H1 (cell line): ENCODE data around the gene UBTD1. TPM values are rescaled to one million over a fixed set of nuclear protein-coding genes. Genes with fewer than 3 reads are reported as not detected.

Source experiments
- CTCF ChIA-PET: fragments of 300-600 bp; sonication (Branson Sonifier 250); formaldehyde crosslinking; loops from one replicate; lab custom pipeline; 2021; ENCODE audit not compliant: partially characterized antibody; lab: Charles Lee
- POLR2A ChIA-PET: fragments of 300-600 bp; sonication (Branson Sonifier 250); formaldehyde crosslinking; loops from one replicate; lab custom pipeline; 2021; ENCODE audit warnings: inconsistent platforms; ENCODE audit not compliant: partially characterized antibody; lab: Charles Lee
- DNase-seq, 2 experiments: peaks; one replicate each; pipeline versions ENCODE4 v3.0.0 to v3.0.0-alpha.2; 2010 to 2022; ENCODE audit warnings: low spot score in 2 of 2, low read depth in 1 of 2, mixed read lengths in 1 of 2
- FAIRE-seq: peaks from 2 replicates; lab custom pipeline; 2011; peaks lifted over from hg19 to GRCh38; lab: Jason Lieb, UNC
- H2AFZ ChIP-seq: 2 replicates; pipeline ENCODE4 v1.8.1; 2012; ENCODE audit warnings: low read length, inconsistent platforms
- H2AK5ac ChIP-seq: 2 replicates; pipeline ENCODE4 v1.6.1; 2013; ENCODE audit warnings: low read depth, low read length
- H2BK120ac ChIP-seq: replicated peaks from 2 replicates; pipeline ENCODE3; 2013; ENCODE audit warnings: low read depth, low read length, inconsistent platforms
- H2BK12ac ChIP-seq: 2 replicates; pipeline ENCODE4 v1.6.1; 2013; ENCODE audit warnings: low read depth, low read length
- H2BK15ac ChIP-seq: 2 replicates; pipeline ENCODE4 v1.6.1; 2013; ENCODE audit warnings: low read length
- H2BK20ac ChIP-seq: 2 replicates; pipeline ENCODE4 v1.6.1; 2013; ENCODE audit warnings: low read length
- H2BK5ac ChIP-seq: 2 replicates; pipeline ENCODE4 v1.6.1; 2013; ENCODE audit warnings: low read depth, low read length
- H3K14ac ChIP-seq: 2 replicates; pipeline ENCODE4 v1.6.1; 2013; ENCODE audit warnings: inconsistent platforms; ENCODE audit not compliant: insufficient read length
- H3K18ac ChIP-seq: 2 replicates; pipeline ENCODE4 v1.6.1; 2013; ENCODE audit warnings: low read length; ENCODE audit errors: extremely low read depth
- H3K23ac ChIP-seq: 2 replicates; pipeline ENCODE4 v1.6.1; 2013; ENCODE audit warnings: inconsistent platforms; ENCODE audit not compliant: insufficient read length
- H3K23me2 ChIP-seq: 2 replicates; pipeline ENCODE4 v1.6.1; 2013; ENCODE audit warnings: low read depth, low read length
- H3K27ac ChIP-seq: 2 replicates; pipeline ENCODE4 v1.6.1; 2011; ENCODE audit warnings: low read depth, low read length, inconsistent platforms
- H3K27me3 ChIP-seq, 4 experiments: replicated peaks in 1 of 4; 1 replicate in 1 of 4; 2 replicates in 3 of 4; pipeline versions ENCODE4 v1.6.1 to v1.8.1; 2011 to 2013; ENCODE audit warnings: low read length in 3 of 4, mild to moderate bottlenecking in 3 of 4, inconsistent platforms in 2 of 4, mixed read lengths in 2 of 4, moderate library complexity in 1 of 4; ENCODE audit not compliant: control insufficient read depth in 3 of 4, insufficient read depth in 3 of 4; ENCODE audit errors: extremely low read depth in 1 of 4
- H3K36me3 ChIP-seq, 4 experiments: 2 replicates each; pipeline versions ENCODE4 v1.6.1 to v1.8.1; 2011 to 2013; ENCODE audit warnings: mild to moderate bottlenecking in 4 of 4, low read length in 3 of 4, moderate library complexity in 2 of 4, control low read depth in 1 of 4, inconsistent platforms in 1 of 4; ENCODE audit not compliant: insufficient read depth in 4 of 4, control insufficient read depth in 2 of 4
- H3K4ac ChIP-seq: replicated peaks from 2 replicates; pipeline ENCODE3; 2013; ENCODE audit warnings: low read length, low read depth, mixed read lengths, inconsistent platforms; ENCODE audit not compliant: insufficient read length
- H3K4me1 ChIP-seq, 4 experiments: replicated peaks in 1 of 4; 1 replicate in 1 of 4; 2 replicates in 3 of 4; pipeline versions ENCODE4 v1.6.1 to v1.8.1; 2011 to 2013; ENCODE audit warnings: low read length in 3 of 4, inconsistent platforms in 2 of 4, mixed read lengths in 1 of 4; ENCODE audit not compliant: insufficient read depth in 4 of 4, control insufficient read depth in 3 of 4
- H3K4me2 ChIP-seq, 2 experiments: 2 replicates each; pipeline versions ENCODE4 v1.6.1 to v1.8.1; 2011 to 2013; ENCODE audit warnings: low read depth in 2 of 2, low read length in 2 of 2, control low read depth in 1 of 2, inconsistent platforms in 1 of 2, mild to moderate bottlenecking in 1 of 2; ENCODE audit not compliant: insufficient read depth in 1 of 2
- H3K4me3 ChIP-seq, 4 experiments: fragments of 200-600, 300-600 bp in 1 of 4; sonication (generic), shearing (Covaris generic), sonication (Bioruptor Twin) in 1 of 4; 2 replicates each; pipeline versions ENCODE4 v1.5.1 to v1.8.1; 2011 to 2016; ENCODE audit warnings: low read length in 4 of 4, low read depth in 3 of 4, control low read depth in 2 of 4, inconsistent platforms in 2 of 4, mild to moderate bottlenecking in 2 of 4, mixed read lengths in 1 of 4, moderate library complexity in 1 of 4; ENCODE audit not compliant: insufficient read depth in 2 of 4; ENCODE audit errors: extremely low read depth in 1 of 4
- H3K56ac ChIP-seq: replicated peaks from 2 replicates; pipeline ENCODE3; 2013; ENCODE audit warnings: low read depth, mild to moderate bottlenecking, mixed read lengths, low read length, inconsistent platforms; ENCODE audit not compliant: insufficient read length
- H3K79me1 ChIP-seq: 2 replicates; pipeline ENCODE4 v1.6.1; 2013; ENCODE audit warnings: low read depth, low read length, control low read depth
- H3K79me2 ChIP-seq, 2 experiments: 2 replicates each; pipeline versions ENCODE4 v1.6.1 to v1.8.1; 2012 to 2013; ENCODE audit warnings: low read length in 2 of 2, mild to moderate bottlenecking in 2 of 2, inconsistent platforms in 1 of 2; ENCODE audit not compliant: insufficient read depth in 2 of 2, control insufficient read depth in 1 of 2
- H3K9ac ChIP-seq, 4 experiments: replicated peaks in 1 of 4; 1 replicate in 1 of 4; 2 replicates in 3 of 4; pipeline versions ENCODE4 v1.6.1 to v1.8.1; 2011 to 2013; ENCODE audit warnings: low read depth in 3 of 4, low read length in 3 of 4, control low read depth in 2 of 4, mild to moderate bottlenecking in 2 of 4, moderate library complexity in 2 of 4, inconsistent platforms in 1 of 4; ENCODE audit errors: extremely low read depth in 1 of 4
- H3K9me3 ChIP-seq, 2 experiments: 2 replicates each; pipeline versions ENCODE4 v1.6.1 to v1.8.1; 2012 to 2013; ENCODE audit warnings: mild to moderate bottlenecking in 2 of 2, moderate library complexity in 2 of 2, control low read depth in 1 of 2, inconsistent platforms in 1 of 2, low read depth in 1 of 2, low read length in 1 of 2, mixed read lengths in 1 of 2; ENCODE audit not compliant: insufficient read depth in 2 of 2
- H4K20me1 ChIP-seq, 2 experiments: replicated peaks in 1 of 2; 2 replicates each; pipeline versions ENCODE3 to v1.8.1; 2011 to 2013; ENCODE audit warnings: inconsistent platforms in 2 of 2, low read length in 2 of 2, mild to moderate bottlenecking in 1 of 2; ENCODE audit not compliant: insufficient read depth in 2 of 2, control insufficient read depth in 1 of 2
- H4K5ac ChIP-seq: 2 replicates; pipeline ENCODE4 v1.6.1; 2013; ENCODE audit warnings: low read length, low read depth, mixed read lengths, inconsistent platforms; ENCODE audit not compliant: insufficient read length
- H4K8ac ChIP-seq: 2 replicates; pipeline ENCODE4 v1.8.0; 2013; ENCODE audit warnings: mild to moderate bottlenecking, moderate library complexity, low read length, inconsistent platforms; ENCODE audit not compliant: insufficient read depth; ENCODE audit errors: extremely low read depth
- H4K91ac ChIP-seq: replicated peaks from 2 replicates; pipeline ENCODE3; 2013; ENCODE audit warnings: low read length, mixed read lengths, inconsistent platforms; ENCODE audit not compliant: insufficient read length
- ASH2L ChIP-seq: fragments of 200-600, 300-600 bp; sonication (generic); IDR thresholded peaks from one replicate; pipeline ENCODE4 v1.7.1; 2017; ENCODE audit warnings: low read length
- CHD1 ChIP-seq: IDR thresholded peaks from 2 replicates; pipeline ENCODE4 v1.6.1; 2012; ENCODE audit warnings: low read depth, low read length, improper control_type of control experiment
- JUND ChIP-seq: IDR thresholded peaks from 2 replicates; pipeline ENCODE4 v1.6.1; 2011; ENCODE audit warnings: mild to moderate bottlenecking, improper control_type of control experiment, low read length
- RBBP5 ChIP-seq: IDR thresholded peaks from 2 replicates; pipeline ENCODE4 v1.7.1; 2012; ENCODE audit warnings: low read depth, mild to moderate bottlenecking, inconsistent platforms, low read length, moderate library complexity, borderline replicate concordance
- SRF ChIP-seq: IDR thresholded peaks from 2 replicates; pipeline ENCODE4 v1.6.1; 2011; ENCODE audit warnings: mild to moderate bottlenecking, low read depth, low read length, moderate library complexity
- WGBS, 2 experiments: shearing (Covaris generic) in 1 of 2; methylation state at CpG; one replicate each; pipeline versions ENCODE4 v1.1.6 to v1.1.7; 2013 to 2015; ENCODE audit warnings: low lambda C conversion rate in 2 of 2, mixed read lengths in 2 of 2, inconsistent platforms in 1 of 2, low coverage in 1 of 2, missing lambda C conversion rate in 1 of 2; ENCODE audit not compliant: insufficient replicate concordance in 2 of 2, insufficient coverage in 1 of 2, insufficient read length in 1 of 2; ENCODE audit errors: extremely low coverage in 1 of 2, missing lambda C conversion rate in 1 of 2; 5-methylcytosine and 5-hydroxymethylcytosine counted together
- polyA plus RNA-seq, 7 experiments: library from polyadenylated mRNA; depleted of rRNA in 3 of 7; stranded (reverse) in 5 of 7; unstranded in 2 of 7; fragments of >200 nt in 5 of 7; fragments of 200-250 nt in 2 of 7; gene quantifications; 1 replicate in 5 of 7; 2 replicates in 1 of 7; 4 replicates in 1 of 7; pipeline versions ENCODE4 v1.2.1 to v1.2.3, GENCODE V29; 2011 to 2013; ENCODE audit warnings: missing spikeins in 2 of 7, mixed read lengths in 2 of 7
- total RNA-seq: library from RNA; stranded (reverse); fragmentation: NEBNext Ultra II Directional; extraction: Animal tissue kit (Norgen Biotek cat#: 25700); gene quantifications from 2 replicates; pipeline ENCODE4 v1.2.1, GENCODE V29; 2021
- TF ChIP-seq, protein P1 (sequence below): IDR thresholded peaks from 2 replicates; pipeline ENCODE4 v1.6.1; 2012; ENCODE audit warnings: low read length, inconsistent platforms

Gene UBTD1
- total and polyA plus RNA-seq, 2 of the 8 experiments (the other 6 are each of a cell fraction or from before 2014, with no cell fraction given): 22.3 to 36.2 TPM

DNA sequence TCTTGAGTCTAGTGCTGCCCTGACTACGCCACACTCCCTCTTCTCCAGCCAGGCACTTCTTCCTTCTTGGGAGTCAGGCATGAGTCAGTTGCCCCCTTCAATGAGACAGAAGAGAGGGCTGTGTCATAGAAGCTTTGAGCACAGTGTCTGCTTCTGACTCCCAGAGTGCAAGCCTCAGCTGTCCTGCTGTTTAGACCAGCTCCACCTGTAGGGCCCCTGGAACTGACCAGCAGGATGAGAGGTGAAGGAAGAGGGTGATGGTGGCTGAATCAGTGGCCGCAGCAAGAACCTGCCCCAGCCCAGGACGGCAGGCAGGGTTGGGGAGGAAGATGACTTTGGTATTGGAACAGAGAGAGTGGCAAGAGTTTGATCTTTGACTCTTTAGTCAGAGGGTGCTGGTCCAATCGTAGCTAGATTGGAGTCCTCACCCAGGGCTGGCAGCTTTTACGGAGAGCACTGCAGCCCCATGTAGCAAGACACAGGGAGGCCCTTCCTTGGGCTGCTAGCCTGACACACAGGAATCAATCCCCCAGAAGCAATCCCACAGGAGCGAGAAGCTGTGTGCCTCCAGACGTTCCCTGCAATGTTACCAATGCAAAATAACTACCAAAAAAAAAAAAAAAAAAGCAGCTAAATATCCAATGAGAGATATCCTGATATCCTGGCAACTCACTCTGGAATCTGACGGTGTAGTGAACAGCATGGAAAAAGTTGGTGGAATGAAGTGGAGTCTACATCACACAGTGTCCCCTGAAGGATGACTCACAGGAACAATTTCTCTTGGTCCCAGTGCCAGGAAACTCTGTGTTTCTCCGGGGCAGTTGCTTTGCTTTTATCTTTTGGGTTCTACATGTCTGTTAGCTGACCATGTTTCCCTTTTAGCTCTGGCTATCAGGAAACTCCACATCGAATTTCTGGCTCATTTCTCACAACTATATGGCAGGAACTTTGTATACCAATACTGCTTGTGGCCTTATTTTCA is 97.7 kb downstream of the UBTD1 start:
- Histone ChIP-seq H4K8ac (no peak overlapping the region), H3K9ac (no peak overlapping the region), H3K27ac (no peak overlapping the region), H2AK5ac (no peak overlapping the region; the same call in 1 of the 2 replicates), H3K79me1 (no peaks in the 10 kb centered on the region), H2BK20ac (no peak overlapping the region), H2BK120ac (no peak overlapping the region), H2BK12ac (no peak overlapping the region), H3K14ac (no peak overlapping the region), H3K4me1 (no peaks in the 10 kb centered on the region), H3K4me3 (no peak overlapping the region), H2BK15ac (no peak overlapping the region), H3K79me2 (no peaks in the 10 kb centered on the region), H3K23ac (no peak overlapping the region), H3K4me2 (no peak overlapping the region), H2AFZ (no peak overlapping the region), H4K20me1 (no peaks in the 10 kb centered on the region), H3K23me2 (no peaks in the 10 kb centered on the region), H2BK5ac (no peak overlapping the region), H3K36me3 (no peaks in the 10 kb centered on the region), H4K91ac (no peak overlapping the region), H3K27me3 (no peaks in the 10 kb centered on the region), H4K5ac (no peak overlapping the region), H3K9me3 (no peaks in the 10 kb centered on the region), H3K4ac (no peak overlapping the region), H3K18ac (no peak overlapping the region), H3K56ac (no peak overlapping the region)
- no peak for FAIRE-seq
- WGBS, 2 experiments: 83% methylated on average over 10 of the region's 10 CpGs; no CpG with 5 or more reads in 1 of the 2 experiments
- ChIA-PET CTCF (interaction anchor here (0.6 to 2.6 kb wide), 13 partner anchors 12 to 697 kb away, joined by 3 to 12 read pairs (median 4); partner anchors contain the start of genes ANKRD2 and HOGA1), POLR2A (no interaction called here)
- TF ChIP-seq RBBP5 (no peak), JUND (no peak), ASH2L (no peak), CHD1 (no peak), SRF (no peak)
- TF ChIP-seq, protein P1, sequence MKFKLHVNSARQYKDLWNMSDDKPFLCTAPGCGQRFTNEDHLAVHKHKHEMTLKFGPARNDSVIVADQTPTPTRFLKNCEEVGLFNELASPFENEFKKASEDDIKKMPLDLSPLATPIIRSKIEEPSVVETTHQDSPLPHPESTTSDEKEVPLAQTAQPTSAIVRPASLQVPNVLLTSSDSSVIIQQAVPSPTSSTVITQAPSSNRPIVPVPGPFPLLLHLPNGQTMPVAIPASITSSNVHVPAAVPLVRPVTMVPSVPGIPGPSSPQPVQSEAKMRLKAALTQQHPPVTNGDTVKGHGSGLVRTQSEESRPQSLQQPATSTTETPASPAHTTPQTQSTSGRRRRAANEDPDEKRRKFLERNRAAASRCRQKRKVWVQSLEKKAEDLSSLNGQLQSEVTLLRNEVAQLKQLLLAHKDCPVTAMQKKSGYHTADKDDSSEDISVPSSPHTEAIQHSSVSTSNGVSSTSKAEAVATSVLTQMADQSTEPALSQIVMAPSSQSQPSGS: no peak
- DNase-seq: no peak
